MG63 (cell line): ENCODE results near the gene FAM120A. TPM values are rescaled to one million over a fixed set of nuclear protein-coding genes. Genes with fewer than 3 reads are reported as not detected.

Source experiments
- DNase-seq: peaks from one replicate; pipeline ENCODE4 v3.0.0-alpha.2; 2020
- H3K27me3 ChIP-seq: fragments of 250-450 bp; sonication (Bioruptor Pico); 2 replicates; pipeline ENCODE4 v1.5.1; 2020; ENCODE audit warnings: mild to moderate bottlenecking, moderate library complexity
- H3K36me3 ChIP-seq: fragments of 250-450 bp; sonication (Bioruptor Pico); 2 replicates; pipeline ENCODE4 v1.5.1; 2020; ENCODE audit warnings: mild to moderate bottlenecking, moderate library complexity
- H3K4me3 ChIP-seq: fragments of 250-450 bp; sonication (Bioruptor Pico); 2 replicates; pipeline ENCODE4 v1.5.1; 2020; ENCODE audit warnings: mild to moderate bottlenecking, moderate library complexity
- H3K9me3 ChIP-seq: fragments of 250-450 bp; sonication (Bioruptor Pico); 2 replicates; pipeline ENCODE4 v1.5.1; 2020; ENCODE audit warnings: mild to moderate bottlenecking, moderate library complexity
- total RNA-seq: library from RNA; depleted of rRNA; stranded (reverse); fragments of >200 nt; shearing (Covaris generic); gene quantifications from 2 replicates; pipeline ENCODE4 v1.2.3, GENCODE V29; 2014; ENCODE audit warnings: low replicate concordance

FAM120A gene
- total RNA-seq, 1 experiment from 2014 or later: 44.1 TPM

DNA sequence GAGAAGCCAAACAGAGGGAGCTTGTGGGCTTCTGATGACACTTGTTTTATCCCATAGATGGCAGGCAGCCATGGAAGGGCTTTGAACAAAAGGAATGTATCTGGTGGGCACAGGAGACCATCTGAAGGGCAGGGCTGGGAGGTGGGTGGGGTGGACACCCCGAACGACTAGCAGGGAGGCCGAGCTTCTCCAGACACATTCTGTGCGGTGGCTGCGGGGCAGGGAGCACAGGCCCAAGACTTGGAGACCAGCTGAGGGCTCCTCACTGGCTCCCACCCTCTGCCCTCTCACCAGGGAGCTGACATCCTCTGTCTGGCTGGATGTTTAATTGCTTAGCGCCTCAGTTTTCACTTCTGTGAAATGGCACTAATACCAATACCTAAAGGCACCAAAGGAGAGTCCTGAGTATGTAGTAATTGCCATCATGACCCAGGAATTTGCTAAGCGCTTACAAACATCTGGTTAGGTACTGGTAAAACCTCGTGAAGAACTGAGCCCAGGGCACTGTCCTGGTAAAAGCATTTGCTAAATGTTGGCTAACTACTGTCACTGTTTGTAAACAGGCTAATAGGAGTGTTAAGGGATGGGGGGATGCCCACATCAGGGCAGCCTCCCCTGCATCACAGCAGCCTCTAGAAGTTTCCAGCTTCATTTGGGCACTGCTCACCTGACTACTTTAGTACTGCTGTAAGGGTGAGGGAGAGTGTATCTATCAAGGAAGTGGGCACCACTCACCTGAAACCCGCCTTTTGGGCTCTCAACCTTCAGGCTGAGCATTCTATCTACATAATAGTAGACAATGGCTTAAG is 122.8 kb downstream of the FAM120A start:
- Histone ChIP-seq H3K4me3 (no peak overlapping the region), H3K27me3 (no peaks in the 10 kb centered on the region), H3K9me3 (peaks cover 10% of the 10 kb centered on the region), H3K36me3 (peaks cover 8% of the 10 kb centered on the region; the same call in 1 of the 2 replicates)
- no peak for DNase-seq

DNA sequence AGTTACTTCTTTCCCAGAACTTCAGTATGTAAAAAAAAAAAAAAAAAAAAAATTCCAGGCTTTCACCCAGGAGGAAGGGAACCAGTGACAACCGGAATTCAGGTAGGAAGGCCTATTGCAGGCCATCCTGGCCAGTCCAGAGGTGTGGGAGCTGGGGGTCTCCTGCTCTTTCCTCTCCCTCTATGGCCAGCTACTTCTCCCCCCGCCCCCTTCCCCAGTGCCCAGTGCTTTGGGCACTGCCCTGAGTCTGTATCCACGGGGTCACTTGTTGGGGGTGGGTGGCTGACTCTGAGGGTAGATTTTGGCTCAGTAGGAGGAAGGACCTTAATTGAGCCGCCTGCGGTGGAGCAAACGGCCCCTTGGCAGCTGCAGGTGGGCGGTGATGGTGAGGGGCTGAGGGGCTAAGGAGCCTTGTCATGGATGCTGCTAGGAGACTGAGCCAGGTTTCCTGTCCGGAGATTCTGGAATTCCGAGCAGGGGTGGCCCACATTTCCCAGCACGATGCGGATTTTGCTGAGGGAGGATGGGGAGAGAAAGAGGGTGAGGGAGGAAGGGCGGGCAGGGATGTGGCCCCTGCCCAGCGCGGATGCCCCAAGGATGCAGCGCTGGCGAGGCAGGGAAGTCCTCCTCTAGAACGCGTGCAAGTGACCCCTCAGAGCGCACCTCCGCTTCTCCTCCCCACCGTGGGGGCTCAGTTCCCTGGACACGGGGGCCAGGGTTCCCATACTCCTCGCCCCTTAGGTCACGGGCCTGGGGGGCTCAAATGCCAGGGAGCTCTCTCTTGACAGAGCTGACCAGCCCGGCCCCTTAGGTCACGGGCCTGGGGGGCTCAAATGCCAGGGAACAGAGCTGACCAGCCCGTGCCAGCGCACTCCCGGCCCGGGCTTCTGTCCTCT is 123.7 kb downstream of the FAM120A start:
- Histone ChIP-seq H3K4me3 (peak overlapping the region; percentile 65), H3K27me3 (no peaks in the 10 kb centered on the region), H3K36me3 (peaks cover 8% of the 10 kb centered on the region; the same call in 1 of the 2 replicates), H3K9me3 (peaks cover 8% of the 10 kb centered on the region)
- DNase-seq: no peak

DNA sequence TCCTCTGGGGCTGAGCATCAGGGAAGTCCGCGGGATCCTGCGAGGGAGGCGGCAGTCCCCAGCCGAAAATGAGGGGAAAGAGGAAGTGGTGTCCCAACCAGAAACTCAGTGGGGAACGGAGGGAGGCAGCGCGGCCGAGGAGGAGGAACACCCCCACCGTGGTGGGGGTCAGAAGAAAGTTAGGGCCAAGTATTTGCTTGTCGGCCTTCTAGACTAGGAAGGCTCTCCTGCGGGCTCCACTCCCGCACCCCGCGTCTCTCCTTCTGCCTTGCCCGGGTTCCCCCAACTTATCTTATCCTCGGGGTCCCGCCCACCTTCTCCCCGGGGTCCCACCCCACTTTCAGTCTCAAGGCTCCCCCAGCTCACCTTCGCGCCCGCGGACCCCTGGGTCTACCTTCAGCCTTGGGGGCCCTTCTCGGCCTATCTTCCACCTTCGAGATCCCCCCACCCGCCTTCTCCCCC is 124.3 kb downstream of the FAM120A start:
- H3K4me3 ChIP-seq: peak overlapping the region; percentile 65
- no peaks in the 10 kb centered on the region for H3K27me3 ChIP-seq
- peaks cover 2% of the 10 kb centered on the region; the same call in 1 of the 2 replicates for H3K36me3 ChIP-seq
- DNase-seq: peak; percentile 41
- H3K9me3 ChIP-seq: peaks cover 2% of the 10 kb centered on the region; the same call in 1 of the 2 replicates

DNA sequence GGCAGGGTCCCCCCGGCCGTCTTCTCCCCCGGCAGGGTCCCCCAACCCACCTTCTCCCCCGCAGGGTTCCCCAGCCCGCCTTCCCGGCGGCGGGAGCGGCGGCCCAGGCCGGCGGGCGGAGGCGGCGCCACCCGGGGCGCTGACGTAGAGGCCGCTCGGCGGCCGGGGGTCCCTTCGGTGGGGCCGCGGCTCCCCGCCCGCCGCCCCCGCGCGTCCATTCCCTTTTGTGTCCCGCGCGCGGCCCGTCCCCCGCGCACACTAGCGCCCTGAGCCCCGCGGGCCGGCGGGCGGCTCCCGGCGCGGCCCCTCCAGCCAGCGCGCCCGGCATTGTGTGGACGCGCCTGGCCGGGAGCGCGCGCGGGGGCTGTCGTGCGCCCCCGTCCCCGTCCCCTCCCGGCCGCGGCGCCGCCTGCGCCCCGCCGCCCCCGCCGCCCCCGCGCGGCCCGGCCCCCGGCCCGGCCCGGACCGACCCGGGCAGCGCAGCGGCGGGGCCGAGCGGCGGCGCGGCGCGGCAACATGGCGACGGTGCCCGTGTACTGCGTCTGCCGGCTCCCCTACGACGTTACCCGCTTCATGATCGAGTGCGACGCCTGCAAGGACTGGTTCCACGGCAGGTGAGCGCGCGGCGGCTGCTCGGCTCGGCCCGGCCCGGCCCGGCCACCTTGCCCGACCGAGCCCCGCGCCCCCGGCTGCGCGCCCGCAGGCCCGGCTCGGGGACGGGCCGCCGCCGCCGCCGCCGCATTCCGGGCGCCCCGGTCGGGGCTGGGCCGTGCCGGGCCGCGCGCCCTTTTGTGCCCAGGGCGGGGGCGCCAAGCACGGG is 125.0 kb downstream of the FAM120A start, which contains the start of gene PHF2:
PHF2 (plus strand) TSS at position 327 of the 820 bp plus-strand sequence; CDS start at position 517, 190 bp downstream.
- Histone ChIP-seq H3K36me3 (no peaks in the 10 kb centered on the region), H3K9me3 (no peaks in the 10 kb centered on the region), H3K27me3 (no peaks in the 10 kb centered on the region), H3K4me3 (peak within 1 kb of the TSS; percentile 65)
- peak; percentile 25 for DNase-seq

DNA sequence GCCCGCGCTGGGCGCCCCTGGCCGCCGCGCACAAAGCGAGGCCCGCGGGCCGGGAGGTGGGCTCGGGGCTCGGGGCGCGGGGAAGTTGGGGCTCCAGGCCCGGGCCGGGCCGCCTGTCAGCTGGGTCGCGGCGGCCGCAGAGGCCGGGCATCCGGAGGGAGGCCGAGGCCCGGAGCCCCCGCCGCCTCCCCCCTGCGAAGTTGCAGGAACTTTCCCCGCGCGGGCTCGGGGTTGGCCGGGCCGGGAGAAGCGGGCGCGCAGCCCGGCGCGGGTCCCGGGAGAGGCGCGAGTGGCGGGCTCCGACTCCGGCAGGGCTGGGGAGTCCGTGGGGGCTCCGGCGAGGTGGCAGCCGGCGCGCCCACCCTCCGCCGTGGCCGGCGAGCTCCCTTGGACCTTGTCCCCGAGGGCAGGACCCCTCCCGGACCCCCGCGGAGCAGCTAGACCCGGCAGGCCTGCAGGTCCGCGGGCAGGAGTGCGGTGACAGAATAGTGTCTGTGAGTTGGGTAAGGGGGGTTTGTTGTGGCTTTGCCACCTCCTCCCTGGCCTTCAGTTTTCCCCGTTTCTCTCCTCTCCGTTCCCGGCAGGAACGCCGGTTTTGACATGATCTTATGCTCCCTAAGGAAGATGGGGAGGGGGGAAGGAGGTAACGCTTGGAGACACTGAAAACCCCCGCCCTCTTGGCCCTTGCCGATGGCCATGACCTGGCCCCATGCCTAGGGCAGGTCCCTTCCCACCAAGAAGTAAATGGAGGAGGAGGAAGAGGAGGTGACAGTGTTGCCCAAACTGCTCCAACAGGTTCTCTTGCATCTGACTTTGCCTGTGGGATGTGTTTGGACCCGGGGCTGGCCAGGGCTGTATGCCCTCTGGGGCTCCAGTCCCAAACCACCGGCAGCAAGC is 125.8 kb downstream of the FAM120A start:
- DNase-seq: peak; percentile 46
- H3K4me3 ChIP-seq: peak overlapping the region; percentile 59
- no peaks in the 10 kb centered on the region for H3K9me3 ChIP-seq
- no peaks in the 10 kb centered on the region for H3K27me3 ChIP-seq
- no peaks in the 10 kb centered on the region for H3K36me3 ChIP-seq

DNA sequence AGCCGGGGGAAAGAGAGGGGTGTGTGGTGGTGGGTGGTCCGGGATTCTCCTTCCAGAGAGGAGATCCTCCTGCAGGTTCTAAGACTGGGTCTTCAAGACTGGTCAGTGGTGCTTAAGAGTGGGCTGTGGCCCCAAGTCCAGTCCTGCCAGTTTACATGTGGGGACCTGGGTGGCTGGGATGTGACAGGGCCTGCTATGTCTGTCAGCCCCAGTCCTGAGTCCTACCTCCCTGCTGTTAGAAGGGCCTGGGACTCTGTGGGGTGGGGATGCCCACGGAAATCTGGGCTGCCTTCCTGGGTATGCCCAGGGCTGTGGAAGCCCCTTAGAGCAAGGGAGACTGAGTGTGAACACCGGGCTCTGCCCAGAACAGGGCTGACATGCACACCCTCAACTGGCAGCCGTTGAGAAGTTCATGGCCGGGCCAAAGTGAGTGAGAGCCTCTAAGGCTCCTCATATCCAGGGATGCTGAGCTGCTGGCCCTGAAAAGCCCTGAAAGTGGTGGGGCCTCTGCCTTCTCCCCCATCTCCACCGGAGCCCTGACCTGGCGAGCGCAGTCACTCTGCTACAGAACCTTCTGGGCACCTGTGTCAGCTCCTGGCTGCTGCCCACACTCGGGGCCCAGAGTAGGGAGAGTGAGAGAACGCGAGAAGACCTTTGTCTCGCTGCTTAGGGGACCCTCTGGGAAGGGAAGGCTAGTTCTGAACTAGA is 126.6 kb downstream of the FAM120A start:
- no peaks in the 10 kb centered on the region for H3K36me3 ChIP-seq
- no peak for DNase-seq
- no peaks in the 10 kb centered on the region; the same call in 1 of the 2 replicates for H3K9me3 ChIP-seq
- peak overlapping the region; percentile 59 for H3K4me3 ChIP-seq
- no peaks in the 10 kb centered on the region for H3K27me3 ChIP-seq

DNA sequence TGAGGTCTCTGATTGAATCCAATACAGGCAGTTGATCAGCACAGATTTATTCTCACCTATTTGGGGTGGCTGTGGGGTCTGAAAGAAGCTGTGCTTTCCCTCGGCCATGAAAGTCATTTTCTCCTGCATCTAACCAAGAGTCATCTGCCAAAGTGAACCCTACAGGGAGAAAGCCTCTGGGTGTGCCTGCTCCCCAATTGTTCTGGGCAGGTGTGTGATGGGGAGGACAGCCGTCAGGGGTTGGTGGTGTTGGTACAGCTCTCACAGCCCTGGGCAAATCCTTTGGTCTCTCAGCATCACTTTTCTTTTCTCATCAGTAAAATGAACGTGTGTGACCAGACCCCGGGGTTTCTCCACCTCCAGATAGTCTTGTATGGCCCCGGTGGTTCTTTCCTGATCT is 127.4 kb downstream of the FAM120A start:
- no peak for DNase-seq
- Histone ChIP-seq H3K36me3 (no peaks in the 10 kb centered on the region), H3K9me3 (no peaks in the 10 kb centered on the region; the same call in 1 of the 2 replicates), H3K4me3 (no peak overlapping the region), H3K27me3 (no peaks in the 10 kb centered on the region)

DNA sequence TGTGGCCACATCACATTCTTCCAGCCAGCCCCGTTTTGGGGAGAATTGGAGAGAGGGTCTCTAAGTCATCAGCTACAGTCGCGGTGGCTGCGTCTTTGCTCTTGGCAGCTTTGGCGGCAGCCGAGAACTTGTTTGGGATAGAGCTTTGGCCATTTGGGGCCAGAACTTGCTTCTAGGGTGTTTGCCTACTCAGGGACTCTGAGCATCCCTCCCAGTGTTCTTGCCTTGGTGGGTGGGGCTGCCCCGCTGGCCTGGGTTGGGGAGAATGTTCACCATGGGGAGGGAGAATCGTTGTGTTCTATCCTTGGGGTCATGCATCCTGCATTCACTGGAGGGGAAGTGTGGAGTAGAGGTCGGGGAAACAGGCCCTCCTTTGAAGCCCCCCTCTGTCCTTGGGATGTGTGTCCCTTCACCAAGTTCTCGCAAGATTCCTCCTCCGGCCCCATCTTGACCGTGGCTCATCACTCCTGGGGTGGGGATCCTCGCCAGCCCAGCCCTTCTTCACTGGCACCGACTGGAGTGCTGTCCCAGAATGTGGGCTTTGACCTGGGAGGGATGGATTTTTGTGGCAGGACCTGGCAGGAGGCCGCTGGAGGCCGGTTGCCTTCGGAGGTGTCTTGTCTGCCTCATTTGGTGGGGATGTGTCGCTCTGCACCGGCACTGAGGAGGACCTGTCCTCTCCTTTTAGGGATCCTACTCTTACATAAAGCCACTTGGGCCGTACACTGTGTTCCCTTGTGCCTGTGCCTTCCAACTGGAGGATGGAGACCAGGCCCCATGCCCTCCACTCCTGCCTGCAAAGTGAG is 128.4 kb downstream of the FAM120A start:
- Histone ChIP-seq H3K9me3 (peaks cover 4% of the 10 kb centered on the region; the same call in 1 of the 2 replicates), H3K36me3 (no peaks in the 10 kb centered on the region), H3K4me3 (no peak overlapping the region), H3K27me3 (no peaks in the 10 kb centered on the region)
- DNase-seq: no peak

DNA sequence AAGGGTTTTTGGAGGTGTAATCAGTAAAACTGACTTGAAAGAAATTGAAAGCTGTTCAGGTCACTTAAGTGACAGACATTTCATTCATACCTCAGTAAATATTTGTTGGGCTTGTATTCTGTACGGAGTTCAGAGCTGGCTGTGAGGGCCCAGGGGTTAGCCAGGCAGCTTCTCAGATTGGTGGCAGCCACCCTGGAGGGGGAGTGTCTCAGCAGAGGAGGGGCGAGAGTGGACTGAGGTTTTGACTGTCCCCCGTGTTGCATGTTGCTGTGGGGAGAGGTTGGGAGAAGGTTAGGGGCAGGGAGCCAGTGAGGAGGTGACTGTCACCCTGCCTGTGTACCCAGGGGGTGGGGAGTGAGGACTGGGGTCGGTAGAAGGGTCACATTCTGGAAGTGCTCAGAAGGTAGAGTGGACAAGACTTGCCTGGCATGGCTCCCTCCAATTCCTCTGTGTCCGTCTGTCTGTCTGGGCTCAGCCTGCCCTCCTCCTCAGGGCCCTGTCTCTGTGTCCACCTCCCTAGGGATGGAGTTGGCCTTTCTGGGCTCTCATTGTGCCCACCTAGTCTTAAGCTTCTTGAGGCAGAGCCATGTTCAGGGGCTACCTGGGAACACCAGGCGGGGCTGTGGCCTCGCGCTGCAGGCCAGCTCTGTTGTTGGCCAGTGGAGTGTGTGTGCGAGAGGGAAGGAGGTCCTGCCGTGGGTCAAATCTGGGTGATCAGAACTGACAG is 129.3 kb downstream of the FAM120A start:
- Histone ChIP-seq H3K9me3 (peaks cover 4% of the 10 kb centered on the region; the same call in 1 of the 2 replicates), H3K27me3 (no peaks in the 10 kb centered on the region), H3K36me3 (no peaks in the 10 kb centered on the region), H3K4me3 (no peak overlapping the region)
- no peak for DNase-seq

DNA sequence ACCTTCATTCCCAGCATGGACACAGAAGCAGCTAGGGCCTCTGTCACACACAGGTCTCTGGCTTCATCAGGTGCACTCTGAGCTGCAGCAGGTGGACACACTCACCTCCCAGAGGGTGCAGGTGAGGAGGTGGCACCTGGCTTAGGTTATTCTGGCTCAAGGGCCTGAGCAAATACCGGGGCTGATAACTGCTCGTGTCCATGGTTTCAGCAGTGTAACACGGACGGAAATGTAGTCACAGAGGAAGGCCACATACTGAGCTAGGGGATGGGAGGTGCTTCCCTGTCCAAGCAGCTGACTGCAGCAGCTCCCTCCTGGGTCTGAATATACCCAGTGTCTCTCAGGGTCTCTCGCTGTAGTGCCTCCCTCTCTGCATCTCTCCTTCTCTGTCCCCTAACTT is 130.6 kb downstream of the FAM120A start:
- no peaks in the 10 kb centered on the region for H3K27me3 ChIP-seq
- peaks cover 4% of the 10 kb centered on the region; the same call in 1 of the 2 replicates for H3K9me3 ChIP-seq
- H3K36me3 ChIP-seq: no peaks in the 10 kb centered on the region
- DNase-seq: no peak
- H3K4me3 ChIP-seq: no peak overlapping the region

DNA sequence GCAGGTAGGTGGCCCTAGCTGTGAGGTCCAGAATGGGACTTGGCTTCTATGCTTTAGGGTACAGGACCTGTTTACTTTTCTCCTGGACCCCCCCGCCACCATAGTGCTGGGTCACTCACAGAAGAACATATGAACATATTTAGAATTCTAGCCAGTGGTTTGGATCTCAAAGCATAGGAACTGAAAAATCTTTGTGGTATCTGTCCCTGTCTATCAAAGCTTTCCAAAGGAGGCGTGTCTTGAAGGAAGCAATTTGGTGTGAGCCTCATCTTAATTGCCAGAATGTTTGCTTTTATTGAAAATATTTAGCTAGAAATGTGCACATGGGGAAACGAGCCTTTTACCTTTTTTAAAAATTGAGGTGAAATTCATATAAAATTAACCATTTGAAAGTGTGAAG is 131.1 kb downstream of the FAM120A start:
- H3K4me3 ChIP-seq: no peak overlapping the region
- peaks cover 4% of the 10 kb centered on the region; the same call in 1 of the 2 replicates for H3K9me3 ChIP-seq
- H3K27me3 ChIP-seq: no peaks in the 10 kb centered on the region
- no peaks in the 10 kb centered on the region for H3K36me3 ChIP-seq
- DNase-seq: no peak

DNA sequence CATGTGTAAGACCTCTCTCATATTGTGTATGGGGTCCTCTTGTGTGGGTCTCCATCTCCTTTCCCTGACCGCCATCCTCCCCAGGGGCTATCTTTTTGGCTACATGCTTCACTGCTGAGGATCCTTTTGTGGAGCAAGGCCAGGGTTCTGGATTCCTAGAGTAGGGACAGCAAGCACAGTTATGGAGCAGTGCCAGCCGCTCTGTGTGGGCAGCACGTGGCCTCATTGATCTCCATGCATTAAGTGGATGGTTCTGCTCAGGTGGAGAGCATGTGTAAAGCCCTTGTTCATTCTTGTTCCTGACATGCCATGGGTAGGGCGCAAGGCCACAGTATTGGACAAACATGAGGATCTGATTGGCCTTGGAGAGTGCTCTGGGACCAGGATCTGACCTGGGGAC is 133.8 kb downstream of the FAM120A start:
- Histone ChIP-seq H3K27me3 (no peaks in the 10 kb centered on the region), H3K9me3 (peaks cover 4% of the 10 kb centered on the region; the same call in 1 of the 2 replicates), H3K4me3 (no peak overlapping the region), H3K36me3 (no peaks in the 10 kb centered on the region)
- DNase-seq: no peak

DNA sequence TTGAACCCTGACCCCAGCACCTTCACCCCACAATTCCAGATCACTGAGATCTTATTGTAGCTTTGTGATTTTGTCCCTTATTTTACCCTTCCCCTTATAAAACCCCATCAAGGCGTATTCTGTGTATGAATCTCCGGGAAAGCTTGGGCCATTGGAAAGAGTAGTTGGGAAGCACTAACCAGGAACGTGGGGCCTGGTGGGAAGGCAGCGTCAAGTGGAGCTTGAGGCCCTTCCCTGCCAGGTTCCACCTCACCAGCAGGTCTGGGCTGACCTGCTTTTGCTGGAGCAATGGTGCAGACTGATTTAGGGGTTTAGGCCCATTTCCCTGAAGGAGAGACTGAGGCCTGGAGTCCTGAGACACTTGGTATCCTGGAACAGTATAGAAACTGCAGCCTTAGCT is 134.2 kb downstream of the FAM120A start:
- Histone ChIP-seq H3K27me3 (no peaks in the 10 kb centered on the region), H3K4me3 (no peak overlapping the region), H3K9me3 (peaks cover 4% of the 10 kb centered on the region; the same call in 1 of the 2 replicates), H3K36me3 (no peaks in the 10 kb centered on the region)
- no peak for DNase-seq
